Stimulated activated naive CD8-positive, alpha-beta T cell treated with anti-CD3 and anti-CD28 coated beads, Interleukin-15, Interleukin-2, amounts not matched to agents 100 ng/mL and 50 ng/mL, for 24 hours (primary cell): ENCODE measurements around the gene C17orf78.
"Not testable (repeated sequence)": the region's sequence is repeated elsewhere in the genome, so short reads cannot be mapped to it uniquely, and the experiment has no call there.

Experiments used
- H3K27ac Mint-ChIP-seq: one replicate; pipeline ENCODE4 v1.8.0; 2021; ENCODE audit warnings: mild to moderate bottlenecking, mixed read lengths
- H3K27me3 Mint-ChIP-seq: one replicate; pipeline ENCODE4 v1.8.0; 2021; ENCODE audit warnings: mixed read lengths
- H3K36me3 Mint-ChIP-seq: one replicate; pipeline ENCODE4 v1.8.0; 2021; ENCODE audit warnings: low read depth, mixed read lengths
- H3K4me1 Mint-ChIP-seq: one replicate; pipeline ENCODE4 v1.8.0; 2021; ENCODE audit warnings: low read depth, mixed read lengths
- H3K4me3 Mint-ChIP-seq: one replicate; pipeline ENCODE4 v1.8.0; 2021; ENCODE audit warnings: mild to moderate bottlenecking, mixed read lengths
- H3K9me3 Mint-ChIP-seq: one replicate; pipeline ENCODE4 v1.8.0; 2021; ENCODE audit warnings: mixed read lengths

The C17orf78 gene

DNA sequence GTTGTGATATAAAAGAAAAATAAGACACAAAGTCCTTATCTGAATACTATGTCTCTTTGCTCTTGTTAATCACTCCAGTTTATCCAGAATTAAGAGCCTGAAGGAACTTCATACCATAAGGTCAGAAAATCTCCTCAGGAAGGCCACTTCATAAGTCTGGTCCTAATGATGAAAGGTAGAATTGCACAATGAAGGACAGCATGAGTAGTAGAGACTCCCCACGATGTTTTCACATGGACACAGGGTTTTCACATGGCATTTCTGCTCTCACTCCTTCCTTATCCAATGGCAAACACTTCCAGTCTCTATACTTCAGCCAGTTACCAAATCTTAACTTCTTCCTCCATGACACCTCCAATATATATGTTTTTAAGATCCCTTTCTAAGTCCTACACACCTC is 10.2 kb upstream of the C17orf78 start:
- H3K27ac Mint-ChIP-seq, result no peak overlapping the region
- H3K4me3 Mint-ChIP-seq, result no peak overlapping the region
- no peaks in the 10 kb centered on the region for H3K9me3 Mint-ChIP-seq
- no peaks in the 10 kb centered on the region for H3K4me1 Mint-ChIP-seq
- H3K36me3 Mint-ChIP-seq, result no peaks in the 10 kb centered on the region
- no peaks in the 10 kb centered on the region for H3K27me3 Mint-ChIP-seq

DNA sequence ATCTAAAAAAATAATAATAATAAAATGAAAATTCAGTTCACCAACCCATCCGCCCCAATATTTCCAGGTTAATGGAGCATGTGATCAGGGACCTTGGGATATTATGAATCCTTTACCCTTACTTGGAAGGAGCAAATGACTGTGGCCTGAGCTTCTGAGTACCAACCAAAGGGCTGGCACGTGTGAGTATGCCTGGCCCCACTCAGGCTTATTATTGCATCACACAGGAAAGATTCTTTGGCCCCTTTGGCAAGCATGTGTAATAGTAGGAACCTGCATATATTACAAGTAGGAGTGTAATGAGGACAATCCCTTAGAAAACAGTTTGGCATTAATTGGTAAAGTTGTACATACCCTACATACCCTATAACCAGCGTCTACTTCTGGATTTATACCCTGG is 7.2 kb upstream of the C17orf78 start:
- Mint-ChIP-seq H3K27me3 (no peaks in the 10 kb centered on the region), H3K27ac (no peak overlapping the region), H3K36me3 (no peaks in the 10 kb centered on the region), H3K9me3 (no peaks in the 10 kb centered on the region), H3K4me3 (no peak overlapping the region), H3K4me1 (no peaks in the 10 kb centered on the region)

DNA sequence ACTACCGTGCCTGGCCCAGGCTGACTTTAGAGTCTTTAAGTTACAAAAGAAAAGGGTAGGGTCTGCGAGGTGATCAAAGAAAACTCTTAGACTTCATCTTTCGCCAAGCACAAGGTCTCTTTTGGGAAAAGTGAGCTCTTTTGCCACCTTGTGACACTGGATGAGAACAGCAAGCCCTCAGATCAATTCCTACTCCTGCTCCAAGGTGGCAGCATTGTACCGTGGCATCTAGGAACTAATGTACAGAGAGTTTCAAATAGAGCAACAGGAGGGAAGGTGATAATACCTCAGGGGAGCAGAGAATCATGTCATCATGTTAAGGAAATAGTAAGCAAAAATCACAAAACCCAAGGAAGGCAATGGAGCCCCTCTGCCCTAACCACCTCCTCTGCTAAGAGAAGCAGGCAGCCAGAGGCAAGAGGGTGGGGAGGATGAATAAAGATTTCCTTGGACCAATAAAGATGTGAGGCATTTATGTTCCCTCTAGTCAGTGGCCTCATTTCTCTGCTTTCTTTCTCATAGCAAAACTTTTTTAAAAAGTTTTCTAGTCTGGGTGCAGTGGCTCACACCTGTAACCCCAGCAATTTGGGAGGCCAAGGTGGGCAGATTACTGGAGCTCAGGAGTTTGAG is 2.1 kb upstream of the C17orf78 start:
- Mint-ChIP-seq H3K27ac (no peak overlapping the region), H3K36me3 (no peaks in the 10 kb centered on the region), H3K27me3 (no peaks in the 10 kb centered on the region), H3K4me1 (no peaks in the 10 kb centered on the region), H3K9me3 (no peaks in the 10 kb centered on the region), H3K4me3 (no peak overlapping the region)

DNA sequence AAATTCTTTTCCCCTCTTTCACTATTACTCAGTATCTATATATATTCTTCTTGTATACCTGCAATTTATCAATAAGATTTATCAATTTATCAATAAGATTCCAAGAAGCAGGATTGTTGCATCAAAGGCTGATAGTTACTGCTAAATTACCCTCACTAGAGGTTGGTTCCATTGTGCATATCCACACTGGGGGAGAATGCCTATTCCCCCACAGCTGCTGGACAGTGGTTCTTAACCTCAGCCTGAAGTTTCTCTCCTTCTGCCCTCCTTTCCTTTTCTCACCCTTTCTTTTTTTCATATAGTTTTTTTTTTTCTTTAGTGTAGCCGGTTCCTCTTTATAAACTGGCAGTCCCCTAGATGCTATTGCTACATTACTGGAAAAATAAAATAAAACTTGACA is 6.3 kb downstream of the C17orf78 start:
- no peaks in the 10 kb centered on the region for H3K36me3 Mint-ChIP-seq
- H3K4me1 Mint-ChIP-seq, result no peaks in the 10 kb centered on the region
- no peaks in the 10 kb centered on the region for H3K9me3 Mint-ChIP-seq
- H3K27me3 Mint-ChIP-seq, result no peaks in the 10 kb centered on the region
- no peak overlapping the region for H3K4me3 Mint-ChIP-seq
- no peak overlapping the region for H3K27ac Mint-ChIP-seq

DNA sequence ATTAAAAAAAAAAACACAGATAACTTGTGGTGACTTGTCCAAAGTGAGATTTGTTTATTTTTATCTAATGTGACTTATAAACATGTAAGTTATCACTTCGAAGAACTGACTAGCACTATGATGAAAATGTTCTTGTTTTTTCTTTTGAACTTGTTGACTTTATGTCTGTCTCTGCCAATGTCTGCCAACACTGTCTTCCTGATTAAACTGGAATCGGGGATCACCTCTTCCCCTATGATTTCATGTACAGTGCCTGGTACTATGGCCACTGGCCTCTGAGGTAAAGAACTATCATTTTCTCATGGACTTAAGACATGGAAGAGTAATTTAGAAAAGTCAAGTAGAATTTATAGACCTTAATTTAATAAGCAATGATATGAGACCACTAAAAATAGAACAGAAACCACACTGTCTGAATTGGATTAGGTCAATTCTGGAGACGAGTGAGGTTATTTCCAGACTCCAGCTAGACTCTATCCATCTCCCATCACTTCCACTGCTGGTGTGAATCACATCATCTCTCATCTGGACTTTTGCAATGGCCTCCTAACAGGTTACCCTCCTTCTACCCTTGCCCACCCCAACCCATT is 8.9 kb downstream of the C17orf78 start:
- no peaks in the 10 kb centered on the region for H3K27me3 Mint-ChIP-seq
- H3K4me3 Mint-ChIP-seq, result no peak overlapping the region
- H3K9me3 Mint-ChIP-seq, result no peaks in the 10 kb centered on the region

DNA sequence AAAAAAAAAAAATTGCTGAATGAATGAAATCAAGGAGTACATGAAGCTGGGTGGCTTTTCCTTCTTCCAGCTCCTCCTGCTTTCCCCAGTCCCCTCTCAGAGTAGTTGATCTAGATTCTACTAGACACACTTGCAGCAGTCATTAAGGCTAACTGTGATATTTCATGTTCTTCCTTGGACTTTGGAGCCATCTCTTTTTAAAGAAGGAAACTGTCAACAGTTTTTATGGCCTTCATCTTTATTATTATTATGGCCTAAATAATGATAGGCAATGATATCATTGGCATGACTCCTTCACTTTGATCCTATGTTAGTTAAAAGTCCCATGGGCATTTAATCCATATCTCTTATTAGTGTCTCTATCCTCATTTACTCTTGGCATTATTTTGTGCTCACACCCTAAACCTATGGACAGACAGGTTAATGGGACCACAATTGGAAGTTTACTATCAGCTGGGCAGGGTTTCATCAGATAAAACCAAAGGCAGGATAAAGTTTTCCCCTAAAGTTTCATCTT is 9.7 kb downstream of the C17orf78 start:
- Mint-ChIP-seq H3K27me3 (no peaks in the 10 kb centered on the region), H3K4me1 (no peaks in the 10 kb centered on the region), H3K36me3 (no peaks in the 10 kb centered on the region), H3K9me3 (no peaks in the 10 kb centered on the region), H3K4me3 (no peak overlapping the region), H3K27ac (no peak overlapping the region)

More for the DNA sequence above, 8.9 kb downstream of the C17orf78 start:
- Mint-ChIP-seq H3K36me3 (no peaks in the 10 kb centered on the region), H3K4me1 (no peaks in the 10 kb centered on the region), H3K27ac (no peak overlapping the region)

DNA sequence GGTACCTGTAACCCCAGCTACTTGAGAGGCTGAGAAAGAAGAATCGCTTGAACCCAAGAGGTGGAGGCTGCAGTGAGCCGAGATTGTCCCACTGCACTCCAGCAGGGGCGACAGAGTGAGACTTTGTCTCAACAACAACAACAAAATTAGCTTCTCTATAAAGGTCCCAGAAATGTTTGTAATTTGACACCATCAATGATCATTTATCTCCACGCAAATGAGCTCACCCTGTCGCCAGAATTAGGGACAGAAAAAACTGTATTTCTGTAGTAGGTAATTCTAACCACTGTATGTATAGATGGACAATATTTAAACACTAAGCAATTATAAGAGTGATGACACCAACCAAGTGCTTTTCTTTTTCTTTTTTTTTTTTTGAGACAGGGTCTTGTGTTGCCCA is 10.7 kb downstream of the C17orf78 start:
- H3K36me3 Mint-ChIP-seq, result no peaks in the 10 kb centered on the region
- no peak overlapping the region for H3K4me3 Mint-ChIP-seq
- peaks cover 3% of the 10 kb centered on the region for H3K4me1 Mint-ChIP-seq
- H3K27me3 Mint-ChIP-seq, result no peaks in the 10 kb centered on the region
- H3K9me3 Mint-ChIP-seq, result no peaks in the 10 kb centered on the region
- H3K27ac Mint-ChIP-seq, result no peak overlapping the region

DNA sequence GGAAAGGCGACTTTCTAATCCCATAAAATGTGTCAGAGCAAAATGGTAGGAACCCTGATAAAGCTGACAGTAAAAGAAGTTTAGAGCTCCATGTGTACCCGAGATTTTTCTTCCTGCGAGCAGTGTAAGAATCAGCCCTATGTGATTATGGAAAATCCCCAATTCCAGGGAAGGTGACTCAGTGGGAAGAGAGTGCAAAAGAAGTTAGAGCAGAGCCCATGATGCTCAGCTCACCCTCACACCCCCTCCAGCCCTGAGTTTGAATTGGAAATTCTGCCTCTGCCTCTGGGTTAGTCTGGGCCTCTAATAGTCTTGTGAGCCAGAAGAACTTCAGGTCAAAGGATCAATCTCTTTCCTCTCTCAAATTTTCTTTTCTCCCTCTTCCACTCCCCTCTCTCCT is 12.5 kb downstream of the C17orf78 start:
- no peaks in the 10 kb centered on the region for H3K36me3 Mint-ChIP-seq
- no peak overlapping the region for H3K27ac Mint-ChIP-seq
- H3K27me3 Mint-ChIP-seq, result no peaks in the 10 kb centered on the region
- H3K9me3 Mint-ChIP-seq, result no peaks in the 10 kb centered on the region
- no peak overlapping the region for H3K4me3 Mint-ChIP-seq
- H3K4me1 Mint-ChIP-seq, result peaks cover 18% of the 10 kb centered on the region

DNA sequence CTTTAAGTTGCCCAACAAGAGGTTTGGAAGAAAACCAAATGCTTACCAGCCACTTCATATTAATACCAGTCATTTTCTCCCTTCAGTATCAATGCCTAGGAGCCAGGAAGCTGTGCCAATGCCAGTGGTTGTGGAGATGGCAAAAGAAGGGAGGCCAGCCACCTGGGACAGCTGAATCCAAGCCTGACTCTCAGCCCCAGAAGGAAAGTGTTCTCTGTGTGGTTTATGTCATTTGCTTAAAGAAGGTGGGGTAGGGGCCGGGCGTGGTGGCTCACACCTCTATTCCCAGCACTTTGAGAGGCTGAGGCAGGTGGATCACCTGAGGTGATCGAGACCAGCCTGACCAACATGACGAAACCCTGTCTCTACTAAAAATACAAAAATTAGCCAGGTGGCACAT is 13.4 kb downstream of the C17orf78 start:
- no peaks in the 10 kb centered on the region for H3K9me3 Mint-ChIP-seq
- no peak overlapping the region for H3K27ac Mint-ChIP-seq
- H3K27me3 Mint-ChIP-seq, result no peaks in the 10 kb centered on the region
- no peak overlapping the region for H3K4me3 Mint-ChIP-seq
- H3K4me1 Mint-ChIP-seq, result peaks cover 18% of the 10 kb centered on the region
- no peaks in the 10 kb centered on the region for H3K36me3 Mint-ChIP-seq

DNA sequence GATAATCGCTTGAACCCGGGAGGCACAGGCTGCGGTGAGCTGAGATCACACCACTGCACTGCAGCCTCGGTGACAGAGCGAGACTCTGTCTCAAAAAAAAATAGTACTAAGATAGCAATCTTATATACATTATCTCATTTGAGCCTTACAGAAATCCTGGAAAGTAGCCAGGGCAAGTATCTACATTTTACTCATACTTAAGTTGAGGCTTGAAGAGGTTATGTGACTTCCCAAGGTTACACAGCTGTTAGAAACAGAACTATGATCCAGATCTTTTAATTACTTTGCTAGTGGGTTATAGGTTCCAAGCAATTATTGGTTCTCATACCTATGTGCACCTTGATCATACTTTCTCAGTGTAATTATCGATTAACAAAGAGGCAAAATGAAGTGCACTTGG is 15.4 kb downstream of the C17orf78 start:
- H3K27ac Mint-ChIP-seq, result no peak overlapping the region
- peaks cover 18% of the 10 kb centered on the region for H3K4me1 Mint-ChIP-seq
- H3K4me3 Mint-ChIP-seq, result no peak overlapping the region
- H3K36me3 Mint-ChIP-seq, result no peaks in the 10 kb centered on the region
- no peaks in the 10 kb centered on the region for H3K27me3 Mint-ChIP-seq
- no peaks in the 10 kb centered on the region for H3K9me3 Mint-ChIP-seq

DNA sequence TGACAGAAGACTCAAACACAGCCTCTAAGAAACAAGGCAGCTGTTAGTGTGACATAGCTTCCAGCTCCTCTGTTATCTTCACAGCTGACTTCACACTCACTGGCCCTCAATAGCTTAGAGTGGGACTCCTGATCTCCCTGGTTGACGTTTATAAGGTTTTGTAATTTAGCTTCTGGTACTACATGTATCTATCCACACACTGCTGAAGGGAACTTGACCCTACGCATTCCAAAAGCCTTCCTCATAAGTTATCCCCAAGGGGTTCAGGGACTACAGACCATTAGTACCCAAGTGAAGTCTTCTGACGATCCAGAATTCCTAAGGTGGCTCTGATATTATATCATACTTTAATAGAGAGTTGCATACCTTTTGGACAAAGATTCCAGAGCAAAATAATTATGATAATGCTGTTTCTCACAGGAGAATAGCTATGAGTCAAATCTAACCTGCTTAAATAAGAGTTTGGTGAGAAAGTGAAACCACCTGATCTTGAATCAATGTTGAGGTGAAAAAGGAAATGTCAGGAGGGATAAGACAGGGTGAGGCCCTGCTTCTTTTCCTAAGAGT is 16.3 kb downstream of the C17orf78 start:
- Mint-ChIP-seq H3K27me3 (no peaks in the 10 kb centered on the region), H3K9me3 (no peaks in the 10 kb centered on the region), H3K4me3 (no peak overlapping the region), H3K36me3 (no peaks in the 10 kb centered on the region), H3K4me1 (peaks cover 18% of the 10 kb centered on the region), H3K27ac (no peak overlapping the region)

DNA sequence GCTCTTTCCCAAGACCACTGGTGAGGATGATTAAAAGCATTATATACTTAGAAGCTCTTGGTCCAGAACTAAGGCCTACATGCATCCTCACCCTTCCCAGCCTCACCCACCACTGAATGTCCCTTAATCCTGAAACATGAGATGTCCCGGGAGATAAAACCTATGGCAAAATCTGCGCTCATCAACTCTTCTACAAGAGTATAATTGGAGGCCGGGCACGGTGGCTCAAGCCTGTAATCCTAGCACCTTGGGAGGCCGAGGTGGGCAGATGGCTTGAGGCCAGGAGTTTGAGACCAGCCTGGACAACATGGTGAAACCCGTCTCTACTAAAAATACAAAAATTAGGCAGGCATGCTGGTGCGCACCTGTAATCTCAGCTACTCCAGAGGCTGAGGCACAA is 17.6 kb downstream of the C17orf78 start:
- H3K27me3 Mint-ChIP-seq, result no peaks in the 10 kb centered on the region
- no peaks in the 10 kb centered on the region for H3K36me3 Mint-ChIP-seq
- H3K27ac Mint-ChIP-seq, result no peak overlapping the region
- H3K9me3 Mint-ChIP-seq, result no peaks in the 10 kb centered on the region
- no peak overlapping the region for H3K4me3 Mint-ChIP-seq
- peaks cover 23% of the 10 kb centered on the region for H3K4me1 Mint-ChIP-seq

DNA sequence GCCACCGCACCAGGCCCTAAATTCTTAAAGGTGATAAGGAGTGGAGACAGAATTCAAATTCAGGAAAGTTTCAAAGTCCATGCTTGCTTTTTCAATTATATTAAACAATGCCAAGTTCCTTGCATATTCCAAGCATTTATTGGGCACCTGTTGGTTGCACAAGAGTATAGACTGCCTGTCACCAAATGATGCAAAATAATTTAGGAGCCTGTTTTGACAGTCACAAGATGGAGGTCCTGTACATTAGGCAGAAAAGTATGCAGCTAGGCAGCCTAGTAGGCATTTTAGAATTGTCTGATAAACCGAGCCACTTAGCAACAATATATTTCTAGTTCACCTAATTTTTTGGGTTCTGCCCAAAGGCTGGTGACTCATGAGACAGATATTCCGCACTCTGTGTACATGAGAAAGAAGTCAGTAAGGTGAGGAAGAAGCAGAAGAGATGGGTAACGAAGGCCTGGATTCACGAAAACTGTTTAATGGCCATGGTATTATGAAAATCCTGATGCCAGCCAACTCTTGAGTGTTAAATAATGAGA is 23.5 kb downstream of the C17orf78 start:
- Mint-ChIP-seq H3K27me3 (no peaks in the 10 kb centered on the region), H3K27ac (no peak overlapping the region), H3K4me1 (peaks cover 26% of the 10 kb centered on the region), H3K4me3 (no peak overlapping the region), H3K9me3 (no peaks in the 10 kb centered on the region), H3K36me3 (peaks cover 18% of the 10 kb centered on the region)

DNA sequence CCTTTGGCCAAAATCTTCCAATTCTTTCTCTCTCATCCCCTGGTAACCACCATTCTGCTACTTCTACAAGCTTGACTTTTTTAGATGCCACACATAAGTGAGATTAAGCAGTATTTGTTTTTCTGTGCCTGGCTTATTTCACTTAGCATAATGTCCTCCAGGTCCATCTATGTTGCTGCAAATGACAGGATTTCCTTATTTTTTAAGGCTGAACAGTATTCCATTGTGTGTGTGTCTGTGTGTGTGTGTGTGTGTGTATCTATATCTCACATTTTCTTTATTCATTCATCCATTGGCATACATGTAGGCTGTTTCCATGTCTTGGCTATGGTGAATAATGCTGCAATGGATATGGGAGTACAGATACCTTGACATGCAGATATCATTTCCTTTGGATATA is 24.7 kb downstream of the C17orf78 start:
- no peak overlapping the region for H3K27ac Mint-ChIP-seq
- H3K36me3 Mint-ChIP-seq, result peaks cover 28% of the 10 kb centered on the region
- H3K9me3 Mint-ChIP-seq, result no peaks in the 10 kb centered on the region
- no peak overlapping the region for H3K4me3 Mint-ChIP-seq
- peaks cover 36% of the 10 kb centered on the region for H3K4me1 Mint-ChIP-seq
- H3K27me3 Mint-ChIP-seq, result no peaks in the 10 kb centered on the region

DNA sequence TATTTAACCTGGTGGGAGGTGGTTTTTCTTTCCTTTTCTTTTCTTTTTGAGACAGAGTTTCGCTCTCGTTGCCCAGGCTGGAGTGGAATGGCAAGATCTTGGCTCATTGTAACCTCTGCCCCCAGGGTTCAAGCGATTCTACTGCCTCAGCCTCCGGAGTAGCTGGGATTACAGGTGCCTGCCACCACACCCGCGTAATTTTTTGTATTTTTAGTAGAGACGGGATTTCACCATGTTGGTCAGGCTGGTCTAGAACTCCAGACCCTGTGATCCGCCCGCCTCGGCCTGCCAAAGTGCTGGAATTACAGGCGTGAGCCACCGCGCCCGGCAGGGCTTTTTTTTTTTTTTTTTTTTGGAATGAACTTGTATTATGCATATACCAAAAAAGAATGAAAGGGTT is 29.7 kb downstream of the C17orf78 start:
- H3K4me3 Mint-ChIP-seq, result peak overlapping the region; percentile 99
- H3K4me1 Mint-ChIP-seq, result peaks cover 54% of the 10 kb centered on the region
- H3K9me3 Mint-ChIP-seq, H3K27me3 Mint-ChIP-seq: not testable (repeated sequence)
- H3K36me3 Mint-ChIP-seq, result peaks cover 55% of the 10 kb centered on the region
- peak overlapping the region; percentile 97 for H3K27ac Mint-ChIP-seq
